Stimulated activated CD8-positive, alpha-beta memory T cell treated with anti-CD3 and anti-CD28 coated beads, Interleukin-2, amount 100 ng/mL, for 48 hours (primary cell): ENCODE measurements around the gene FAF2.
"Not testable (repeated sequence)": the region's sequence is repeated elsewhere in the genome, so short reads cannot be mapped to it uniquely, and the experiment has no call there.

Experiments used
- DNase-seq, 2 donors: peaks; one replicate each; pipeline ENCODE4 v3.0.0-alpha.2; 2020; ENCODE audit warnings: low read depth in 2 of 2

The FAF2 gene

GRCh38 chr5:176458904-176459561 lies 10.8 kb downstream of the FAF2 start:
- DNase-seq: no peak

- no peak for DNase-seq
These were observed 13.2 kb downstream of the FAF2 start for GRCh38 chr5:176461349-176461748.

- no peak for DNase-seq
These were observed 15.1 kb downstream of the FAF2 start for GRCh38 chr5:176463113-176463764.

- DNase-seq: no peak
These were observed 18.2 kb downstream of the FAF2 start for GRCh38 chr5:176466245-176466871.

- no peak for DNase-seq
These were observed 21.1 kb downstream of the FAF2 start for GRCh38 chr5:176469296-176469695.

GRCh38 chr5:176470539-176470938 lies 22.4 kb downstream of the FAF2 start:
- DNase-seq: no peak

- no peak for DNase-seq
These were observed 22.9 kb downstream of the FAF2 start for GRCh38 chr5:176471098-176471497.

- DNase-seq: no peak
These were observed 25.3 kb downstream of the FAF2 start for GRCh38 chr5:176473335-176474006.

GRCh38 chr5:176474476-176474875 lies 26.3 kb downstream of the FAF2 start:
- no peak for DNase-seq

GRCh38 chr5:176481711-176482110 lies 33.5 kb downstream of the FAF2 start:
- DNase-seq: no peak

- no peak for DNase-seq
These were observed 37.0 kb downstream of the FAF2 start for GRCh38 chr5:176485176-176485575.

- DNase-seq: no peak
These were observed 38.1 kb downstream of the FAF2 start for GRCh38 chr5:176486189-176486757.

GRCh38 chr5:176487160-176487559 lies 39.0 kb downstream of the FAF2 start:
- not testable (repeated sequence) for DNase-seq

GRCh38 chr5:176489077-176489476 lies 40.9 kb downstream of the FAF2 start:
- DNase-seq: no peak

GRCh38 chr5:176490301-176490700 lies 42.1 kb downstream of the FAF2 start:
- DNase-seq: no peak

- no peak for DNase-seq
These were observed 42.9 kb downstream of the FAF2 start for GRCh38 chr5:176491101-176491502.

- DNase-seq: no peak
These were observed 43.7 kb downstream of the FAF2 start for GRCh38 chr5:176491901-176492300.

- no peak for DNase-seq
These were observed 44.2 kb downstream of the FAF2 start for GRCh38 chr5:176492431-176492830.

GRCh38 chr5:176497852-176498251 lies 49.7 kb downstream of the FAF2 start:
- no peak for DNase-seq

- no peak for DNase-seq
These were observed 51.1 kb downstream of the FAF2 start for GRCh38 chr5:176499273-176499672.

GRCh38 chr5:176500511-176500910 lies 52.3 kb downstream of the FAF2 start:
- no peak for DNase-seq

- no peak for DNase-seq
These were observed 53.1 kb downstream of the FAF2 start for GRCh38 chr5:176501333-176501732.
